Measurements from ENCODE around the gene COL7A1. TPM values are rescaled to one million over a fixed set of nuclear protein-coding genes. Genes with fewer than 3 reads are reported as not detected.

COL7A1 gene
- total RNA-seq, 1 donor from 2014 or later, result 28.7 TPM

DNA sequence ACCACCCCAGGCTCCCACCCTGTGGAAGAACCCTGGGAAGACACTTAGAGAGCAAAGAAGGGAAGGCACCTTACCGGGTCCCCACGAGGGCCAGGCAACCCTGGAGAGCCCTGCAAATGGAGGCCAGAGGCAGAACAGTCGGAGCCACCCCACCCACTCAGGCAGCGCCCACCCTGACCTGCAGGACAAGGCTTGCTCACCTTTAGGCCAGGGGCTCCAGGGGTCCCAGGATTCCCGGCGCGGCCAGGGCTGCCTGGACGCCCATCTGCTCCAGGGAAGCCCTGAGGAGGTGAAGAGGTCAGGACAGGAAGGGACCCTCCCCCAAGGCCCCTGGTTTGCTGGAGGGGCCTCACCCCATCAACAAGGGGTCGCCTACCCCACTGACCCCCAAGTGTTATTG is 10.3 kb downstream of the COL7A1 start:
- H3K4me1 Mint-ChIP-seq (ENCODE audit: low read depth, unreplicated experiment), result no peaks in the 10 kb centered on the region
- Histone ChIP-seq H3K27me3 (ENCODE audit: insufficient read depth, low read length) (no peaks in the 10 kb centered on the region), H3K9me3 (ENCODE audit: insufficient read depth, low read depth, low read length) (no peaks in the 10 kb centered on the region), H3K36me3 (ENCODE audit: insufficient read depth, low read length) (peaks cover 21% of the 10 kb centered on the region), H3K4me1 (ENCODE audit: insufficient read depth, low read length) (no peaks in the 10 kb centered on the region), H3K27ac (ENCODE audit: low read depth, low read length) (no peak overlapping the region), H4K20me1 (ENCODE audit: insufficient read depth, low read length) (peaks cover 59% of the 10 kb centered on the region), H3K79me2 (ENCODE audit: insufficient read depth, low read length) (peaks cover 9% of the 10 kb centered on the region), H2AFZ (ENCODE audit: low read depth, low read length) (no peak overlapping the region), H3K4me2 (ENCODE audit: low read length) (no peak overlapping the region), H3K4me3 (ENCODE audit: insufficient read depth, low read depth, low read length) (no peak overlapping the region), H3K9ac (ENCODE audit: low read length) (no peak overlapping the region)
- no peak for FAIRE-seq
- H3K4me3 Mint-ChIP-seq (ENCODE audit: unreplicated experiment), result no peak overlapping the region
- TF ChIP-seq EZH2 (IDR thresholded peaks at IDR 0.05; ENCODE audit: insufficient read depth, low read length), result no peak
- TF ChIP-seq, protein P1, sequence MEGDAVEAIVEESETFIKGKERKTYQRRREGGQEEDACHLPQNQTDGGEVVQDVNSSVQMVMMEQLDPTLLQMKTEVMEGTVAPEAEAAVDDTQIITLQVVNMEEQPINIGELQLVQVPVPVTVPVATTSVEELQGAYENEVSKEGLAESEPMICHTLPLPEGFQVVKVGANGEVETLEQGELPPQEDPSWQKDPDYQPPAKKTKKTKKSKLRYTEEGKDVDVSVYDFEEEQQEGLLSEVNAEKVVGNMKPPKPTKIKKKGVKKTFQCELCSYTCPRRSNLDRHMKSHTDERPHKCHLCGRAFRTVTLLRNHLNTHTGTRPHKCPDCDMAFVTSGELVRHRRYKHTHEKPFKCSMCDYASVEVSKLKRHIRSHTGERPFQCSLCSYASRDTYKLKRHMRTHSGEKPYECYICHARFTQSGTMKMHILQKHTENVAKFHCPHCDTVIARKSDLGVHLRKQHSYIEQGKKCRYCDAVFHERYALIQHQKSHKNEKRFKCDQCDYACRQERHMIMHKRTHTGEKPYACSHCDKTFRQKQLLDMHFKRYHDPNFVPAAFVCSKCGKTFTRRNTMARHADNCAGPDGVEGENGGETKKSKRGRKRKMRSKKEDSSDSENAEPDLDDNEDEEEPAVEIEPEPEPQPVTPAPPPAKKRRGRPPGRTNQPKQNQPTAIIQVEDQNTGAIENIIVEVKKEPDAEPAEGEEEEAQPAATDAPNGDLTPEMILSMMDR (IDR thresholded peaks at IDR 0.05; ENCODE audit: insufficient read depth, low read depth, low read length), result no peak
- H3K27ac Mint-ChIP-seq (ENCODE audit: unreplicated experiment), result no peak overlapping the region
- H3K9me3 Mint-ChIP-seq (ENCODE audit: unreplicated experiment), result no peaks in the 10 kb centered on the region
- DNase-seq (ENCODE audit: low read depth), result no peak
- peaks cover 14% of the 10 kb centered on the region for H3K27me3 Mint-ChIP-seq (ENCODE audit: low read depth, unreplicated experiment)
- peaks cover 45% of the 10 kb centered on the region for H3K36me3 Mint-ChIP-seq (ENCODE audit: low read depth, unreplicated experiment)

- H4K20me1 ChIP-seq (ENCODE audit: insufficient read depth, low read length), result peaks cover 38% of the 10 kb centered on the region
- H3K4me3 ChIP-seq (ENCODE audit: insufficient read depth, low read depth, low read length), result no peak overlapping the region
- H3K4me1 ChIP-seq (ENCODE audit: insufficient read depth, low read length), result no peaks in the 10 kb centered on the region
- H3K4me3 Mint-ChIP-seq (ENCODE audit: unreplicated experiment), result no peak overlapping the region
- no peak overlapping the region for H3K4me2 ChIP-seq (ENCODE audit: low read length)
- no peaks in the 10 kb centered on the region for H3K79me2 ChIP-seq (ENCODE audit: insufficient read depth, low read length)
- no peak for FAIRE-seq
- peaks cover 2% of the 10 kb centered on the region for H3K27me3 Mint-ChIP-seq (ENCODE audit: low read depth, unreplicated experiment)
- H3K27ac Mint-ChIP-seq (ENCODE audit: unreplicated experiment), result no peak overlapping the region
- H3K9me3 ChIP-seq (ENCODE audit: insufficient read depth, low read depth, low read length), result no peaks in the 10 kb centered on the region
- TF ChIP-seq, protein P1 (IDR thresholded peaks at IDR 0.05; ENCODE audit: insufficient read depth, low read depth, low read length), result no peak
- no peak for TF ChIP-seq EZH2 (IDR thresholded peaks at IDR 0.05; ENCODE audit: insufficient read depth, low read length)
- no peaks in the 10 kb centered on the region for H3K9me3 Mint-ChIP-seq (ENCODE audit: unreplicated experiment)
- no peaks in the 10 kb centered on the region for H3K27me3 ChIP-seq (ENCODE audit: insufficient read depth, low read length)
- H2AFZ ChIP-seq (ENCODE audit: low read depth, low read length), result no peak overlapping the region
- H3K4me1 Mint-ChIP-seq (ENCODE audit: low read depth, unreplicated experiment), result no peaks in the 10 kb centered on the region
- no peak for DNase-seq (ENCODE audit: low read depth)
- H3K27ac ChIP-seq (ENCODE audit: low read depth, low read length), result no peak overlapping the region
- peaks cover 42% of the 10 kb centered on the region for H3K36me3 Mint-ChIP-seq (ENCODE audit: low read depth, unreplicated experiment)
- H3K9ac ChIP-seq (ENCODE audit: low read length), result no peak overlapping the region
- H3K36me3 ChIP-seq (ENCODE audit: insufficient read depth, low read length), result peaks cover 30% of the 10 kb centered on the region
Measured at GRCh38 chr3:48581621-48582481, 13.3 kb downstream of the COL7A1 start.

GRCh38 chr3:48576647-48577046 is 18.5 kb downstream of the COL7A1 start:
- no peaks in the 10 kb centered on the region for H3K4me1 ChIP-seq (ENCODE audit: insufficient read depth, low read length)
- no peak overlapping the region for H2AFZ ChIP-seq (ENCODE audit: low read depth, low read length)
- peaks cover 27% of the 10 kb centered on the region for H3K36me3 Mint-ChIP-seq (ENCODE audit: low read depth, unreplicated experiment)
- no peaks in the 10 kb centered on the region for H3K9me3 ChIP-seq (ENCODE audit: insufficient read depth, low read depth, low read length)
- no peak overlapping the region for H3K4me3 Mint-ChIP-seq (ENCODE audit: unreplicated experiment)
- no peak for DNase-seq (ENCODE audit: low read depth)
- no peak overlapping the region for H3K4me3 ChIP-seq (ENCODE audit: insufficient read depth, low read depth, low read length)
- FAIRE-seq, result no peak
- H3K27ac Mint-ChIP-seq (ENCODE audit: unreplicated experiment), result no peak overlapping the region
- H3K9me3 Mint-ChIP-seq (ENCODE audit: unreplicated experiment), result no peaks in the 10 kb centered on the region
- no peaks in the 10 kb centered on the region for H3K4me1 Mint-ChIP-seq (ENCODE audit: low read depth, unreplicated experiment)
- no peak overlapping the region for H3K4me2 ChIP-seq (ENCODE audit: low read length)
- H3K27me3 Mint-ChIP-seq (ENCODE audit: low read depth, unreplicated experiment), result no peaks in the 10 kb centered on the region
- peaks cover 19% of the 10 kb centered on the region for H4K20me1 ChIP-seq (ENCODE audit: insufficient read depth, low read length)
- H3K27ac ChIP-seq (ENCODE audit: low read depth, low read length), result no peak overlapping the region
- TF ChIP-seq, protein P1 (IDR thresholded peaks at IDR 0.05; ENCODE audit: insufficient read depth, low read depth, low read length), result no peak
- no peak for TF ChIP-seq EZH2 (IDR thresholded peaks at IDR 0.05; ENCODE audit: insufficient read depth, low read length)
- H3K9ac ChIP-seq (ENCODE audit: low read length), result no peak overlapping the region
- no peaks in the 10 kb centered on the region for H3K27me3 ChIP-seq (ENCODE audit: insufficient read depth, low read length)
- H3K36me3 ChIP-seq (ENCODE audit: insufficient read depth, low read length), result peaks cover 39% of the 10 kb centered on the region
- no peaks in the 10 kb centered on the region for H3K79me2 ChIP-seq (ENCODE audit: insufficient read depth, low read length)
